ENCODE data around the gene ZNF320. TPM values are rescaled to one million over a fixed set of nuclear protein-coding genes. Genes with fewer than 3 reads are reported as not detected.
"Not testable (repeated sequence)": the region's sequence is repeated elsewhere in the genome, so short reads cannot be mapped to it uniquely, and the experiment has no call there.

Gene ZNF320
- 30.4 and 33.5 TPM in 2 replicates for total RNA-seq (ENCODE audit: low replicate concordance)
- long read RNA-seq, partial matches to known transcripts, result 1 of 19 reads
- long read RNA-seq, other reads (novel, unspliced or antisense), result 17 of 19 reads

- H3K27ac Mint-ChIP-seq, result peak within 1 kb of the TSS; percentile 98
- TF ChIP-seq CTCF (conservative IDR thresholded peaks at IDR 0.05), result no peak
- H3K36me3 Mint-ChIP-seq, result peaks cover 16% of the 10 kb centered on the region
- peaks cover 5% of the 10 kb centered on the region for H3K9me3 Mint-ChIP-seq
- H3K27me3 Mint-ChIP-seq, result no peaks in the 10 kb centered on the region
- H3K4me3 Mint-ChIP-seq, result peak within 1 kb of the TSS; percentile 95
- H3K4me1 Mint-ChIP-seq (ENCODE audit: unreplicated experiment), result peaks cover 27% of the 10 kb centered on the region
- DNase-seq (ENCODE audit: extremely low spot score, unreplicated experiment), result peak; percentile 97
These were observed at the start of gene ZNF320 for GRCh38 chr19:52897138-52897935. TSS of gene ZNF320 (minus strand) at chr19:52897635. CDS start at chr19:52890255, 7,380 bp downstream.

GRCh38 chr19:52946322-52947310, 49.2 kb upstream of the ZNF320 start:
- H3K4me3 Mint-ChIP-seq, result peak overlapping the region; percentile 83
- H3K36me3 Mint-ChIP-seq, result peaks cover 32% of the 10 kb centered on the region
- no peaks in the 10 kb centered on the region for H3K27me3 Mint-ChIP-seq
- peaks cover 15% of the 10 kb centered on the region for H3K9me3 Mint-ChIP-seq
- DNase-seq (ENCODE audit: extremely low spot score, unreplicated experiment), result peak; percentile 75
- no peak for TF ChIP-seq CTCF (conservative IDR thresholded peaks at IDR 0.05)
- H3K27ac Mint-ChIP-seq, result peak overlapping the region; percentile 95
- peaks cover 16% of the 10 kb centered on the region for H3K4me1 Mint-ChIP-seq (ENCODE audit: unreplicated experiment)

GRCh38 chr19:52945652-52946321, 48.4 kb upstream of the ZNF320 start:
- peaks cover 23% of the 10 kb centered on the region for H3K4me1 Mint-ChIP-seq (ENCODE audit: unreplicated experiment)
- no peak for TF ChIP-seq CTCF (conservative IDR thresholded peaks at IDR 0.05)
- H3K27ac Mint-ChIP-seq, result peak overlapping the region; percentile 95
- peaks cover 15% of the 10 kb centered on the region for H3K9me3 Mint-ChIP-seq
- no peak for DNase-seq (ENCODE audit: extremely low spot score, unreplicated experiment)
- peak overlapping the region; percentile 83 for H3K4me3 Mint-ChIP-seq
- H3K36me3 Mint-ChIP-seq, result peaks cover 24% of the 10 kb centered on the region
- no peaks in the 10 kb centered on the region for H3K27me3 Mint-ChIP-seq

- peak overlapping the region; percentile 83 for H3K4me3 Mint-ChIP-seq
- not testable (repeated sequence) for H3K27me3 Mint-ChIP-seq, H3K9me3 Mint-ChIP-seq
These were observed 47.5 kb upstream of the ZNF320 start for GRCh38 chr19:52944703-52945493.

GRCh38 chr19:52943884-52944643, 46.6 kb upstream of the ZNF320 start:
- peak overlapping the region; percentile 95 for H3K27ac Mint-ChIP-seq
- no peak for DNase-seq (ENCODE audit: extremely low spot score, unreplicated experiment)
- H3K4me1 Mint-ChIP-seq (ENCODE audit: unreplicated experiment), result peaks cover 23% of the 10 kb centered on the region
- peaks cover under 1% of the 10 kb centered on the region for H3K9me3 Mint-ChIP-seq
- peaks cover 8% of the 10 kb centered on the region for H3K36me3 Mint-ChIP-seq
- TF ChIP-seq CTCF (conservative IDR thresholded peaks at IDR 0.05), result no peak
- no peaks in the 10 kb centered on the region for H3K27me3 Mint-ChIP-seq
- peak overlapping the region; percentile 83 for H3K4me3 Mint-ChIP-seq

More at GRCh38 chr19:52944703-52945493, 47.5 kb upstream of the ZNF320 start:
- Mint-ChIP-seq H3K36me3 (peaks cover 15% of the 10 kb centered on the region), H3K27ac (peak overlapping the region; percentile 95), H3K4me1 (ENCODE audit: unreplicated experiment) (peaks cover 23% of the 10 kb centered on the region)
- not testable (repeated sequence) for DNase-seq (ENCODE audit: extremely low spot score, unreplicated experiment)
